ENCODE measurements around the gene ANP32E. TPM values are rescaled to one million over a fixed set of nuclear protein-coding genes. Genes with fewer than 3 reads are reported as not detected.
A peak's percentile ranks its signal among the peaks of the same experiment; 100 is the strongest.

The ANP32E gene
- total and polyA plus RNA-seq, 9 of the 15 experiments (the other 6 are each of a cell fraction or from before 2014, with no cell fraction given): 60.4 to 197 (median 104) TPM

- TF ChIP-seq MYC (IDR thresholded peaks at IDR 0.05; ENCODE audit: low read depth, low read length) (peak; percentile 28; the same call in 1 of the 2 replicates), MYC (CRISPR knock-in tag; IDR thresholded peaks at IDR 0.05; ENCODE audit: borderline replicate concordance, low read depth) (no peak), NCOA4 (IDR thresholded peaks at IDR 0.05; ENCODE audit: partially characterized antibody) (no peak), CTCFL (IDR thresholded peaks at IDR 0.05; ENCODE audit: borderline replicate concordance, insufficient read depth, low read depth, low read length, poor library complexity, severe bottlenecking) (peak; percentile 15), ADNP (tag; IDR thresholded peaks at IDR 0.05) (no peak), HSF4 (CRISPR knock-in tag; IDR thresholded peaks at IDR 0.05; ENCODE audit: borderline replicate concordance) (no peak), MXI1 (IDR thresholded peaks at IDR 0.05; ENCODE audit: low read depth, low read length) (0 out of 2 replicates have a peak, but pooled peaks have one; percentile 8), PCBP1 (IDR thresholded peaks at IDR 0.05; ENCODE audit: low read depth, low read length, poor library complexity, severe bottlenecking) (peak; percentile 79), ZNF609 (CRISPR knock-in tag; IDR thresholded peaks at IDR 0.05; ENCODE audit: borderline replicate concordance) (no peak), ZNF124 (CRISPR knock-in tag; IDR thresholded peaks at IDR 0.05) (no peak), BRD4 (IDR thresholded peaks at IDR 0.05) (peak; percentile 3; the same call in 1 of the 2 replicates), ETS1 (conservative IDR thresholded peaks at IDR 0.05; ENCODE audit: control insufficient read depth, low read depth, low read length) (no peak), ZNF217 (CRISPR knock-in tag; IDR thresholded peaks at IDR 0.05) (no peak), MCM3 (IDR thresholded peaks at IDR 0.05) (no peak), CBX2 (IDR thresholded peaks at IDR 0.05; ENCODE audit: insufficient read depth, low read length, poor library complexity, severe bottlenecking) (no peak), CXXC5 (CRISPR knock-in tag; IDR thresholded peaks at IDR 0.05) (no peak), SRF (CRISPR knock-in tag; IDR thresholded peaks at IDR 0.05) (no peak)
Measured at GRCh38 chr1:150235294-150235851, 539 bp downstream of the ANP32E start (continued).

All from K562 (cell line).